WTC11 (cell line): Measurements from ENCODE around the gene SERAC1. TPM values are rescaled to one million over a fixed set of nuclear protein-coding genes. Genes with fewer than 3 reads are reported as not detected.

Experiments used
- ATAC-seq: fragments of 200-7000 bp; cut with Tn5 transposase; 2 replicates; pipeline ENCODE4 v1.10.0; 2021; ENCODE audit warnings: mild to moderate bottlenecking, moderate library complexity
- CTCF ChIA-PET: fragments of 300-600 bp; sonication (Branson Sonifier 250); formaldehyde crosslinking; loops from one replicate; lab custom pipeline; 2021; ENCODE audit warnings: antibody characterized with exemption; lab: Charles Lee
- POLR2A ChIA-PET: fragments of 350-600 bp; sonication (Branson Sonifier 250); formaldehyde crosslinking; loops from one replicate; lab custom pipeline; 2021; ENCODE audit warnings: antibody characterized with exemption; lab: Charles Lee
- DNase-seq: peaks from one replicate; pipeline ENCODE4 v3.0.0; 2021; ENCODE audit warnings: low spot score
- H3K27ac Mint-ChIP-seq: 2 replicates; pipeline ENCODE4 v1.8.0; 2021; ENCODE audit warnings: mixed read lengths
- H3K27me3 Mint-ChIP-seq: 2 replicates; pipeline ENCODE4 v1.8.0; 2021; ENCODE audit warnings: low read depth, mild to moderate bottlenecking, moderate library complexity, mixed read lengths
- H3K36me3 Mint-ChIP-seq: 2 replicates; pipeline ENCODE4 v1.8.0; 2021; ENCODE audit warnings: mixed read lengths
- H3K4me1 Mint-ChIP-seq: 2 replicates; pipeline ENCODE4 v1.8.0; 2022; ENCODE audit warnings: mixed read lengths
- H3K4me3 Mint-ChIP-seq: 2 replicates; pipeline ENCODE4 v1.8.0; 2021; ENCODE audit warnings: mild to moderate bottlenecking, moderate library complexity, mixed read lengths
- H3K9me3 Mint-ChIP-seq: 2 replicates; pipeline ENCODE4 v1.8.0; 2021; ENCODE audit warnings: mixed read lengths
- AFF4 ChIP-seq: sonication (generic); formaldehyde crosslinking; IDR thresholded peaks from 2 replicates; pipeline ENCODE4 v1.8.1; 2023; ENCODE audit warnings: mild to moderate bottlenecking, missing genetic modification reagents, borderline replicate concordance
- CTCF ChIP-seq: fragments of 200-600 bp; IDR thresholded peaks from 2 replicates; pipeline ENCODE4 v1.8.0; 2022; ENCODE audit warnings: antibody characterized with exemption
- ELF4 ChIP-seq: sonication (generic); formaldehyde crosslinking; IDR thresholded peaks from 2 replicates; pipeline ENCODE4 v1.8.1; 2022; ENCODE audit warnings: low read depth, mild to moderate bottlenecking, moderate library complexity, missing genetic modification reagents
- FOXP1 ChIP-seq: sonication (generic); formaldehyde crosslinking; IDR thresholded peaks from 2 replicates; pipeline ENCODE4 v1.8.0; 2022; ENCODE audit warnings: missing genetic modification reagents, mild to moderate bottlenecking, moderate library complexity, borderline replicate concordance
- GABPB1 ChIP-seq: sonication (generic); formaldehyde crosslinking; IDR thresholded peaks from 2 replicates; pipeline ENCODE4 v1.8.1; 2023; ENCODE audit warnings: mild to moderate bottlenecking, missing genetic modification reagents
- JUN ChIP-seq: sonication (generic); formaldehyde crosslinking; IDR thresholded peaks from 2 replicates; pipeline ENCODE4 v1.8.0; 2023; ENCODE audit warnings: mild to moderate bottlenecking, missing genetic modification reagents
- SP1 ChIP-seq: sonication (generic); formaldehyde crosslinking; conservative IDR thresholded peaks from 2 replicates; pipeline ENCODE4 v1.8.1; 2022; ENCODE audit warnings: missing genetic modification reagents
- USF1 ChIP-seq: sonication (generic); formaldehyde crosslinking; IDR thresholded peaks from 2 replicates; pipeline ENCODE4 v1.8.0; 2022; ENCODE audit warnings: mild to moderate bottlenecking, missing genetic modification reagents
- ZNF138 ChIP-seq: sonication (generic); formaldehyde crosslinking; conservative IDR thresholded peaks from 2 replicates; pipeline ENCODE4 v1.8.1; 2022; ENCODE audit warnings: mild to moderate bottlenecking, moderate library complexity, missing genetic modification reagents
- ZNF219 ChIP-seq: sonication (generic); formaldehyde crosslinking; IDR thresholded peaks from 2 replicates; pipeline ENCODE4 v1.8.0; 2023; ENCODE audit warnings: missing genetic modification reagents, mild to moderate bottlenecking, borderline replicate concordance
- ZNF281 ChIP-seq: sonication (generic); formaldehyde crosslinking; IDR thresholded peaks from 2 replicates; pipeline ENCODE4 v1.8.0; 2023; ENCODE audit warnings: mild to moderate bottlenecking, missing genetic modification reagents
- ZNF423 ChIP-seq: fragments of 250-450 bp; sonication (Bioruptor Pico); IDR thresholded peaks from 2 replicates; pipeline ENCODE4 v2.1.2; 2022; ENCODE audit warnings: mild to moderate bottlenecking, moderate library complexity
- ZNF512 ChIP-seq: sonication (generic); formaldehyde crosslinking; IDR thresholded peaks from 2 replicates; pipeline ENCODE4 v1.8.1; 2022; ENCODE audit warnings: missing genetic modification reagents, borderline replicate concordance
- ZSCAN18 ChIP-seq: fragments of 250-450 bp; sonication (Bioruptor Pico); IDR thresholded peaks from 2 replicates; pipeline ENCODE4 v2.1.2; 2022; ENCODE audit warnings: mild to moderate bottlenecking, moderate library complexity
- total RNA-seq: library from RNA; stranded (reverse); gene quantifications from 3 replicates; pipeline ENCODE4 v1.2.3, GENCODE V29; 2021

Gene SERAC1
- total RNA-seq, 1 experiment from 2014 or later = 14.1 TPM

GRCh38 chr6:158063736-158064135 lies 104.3 kb downstream of the SERAC1 start:
- Mint-ChIP-seq H3K27ac (no peak overlapping the region), H3K4me1 (peaks cover 10% of the 10 kb centered on the region), H3K36me3 (peaks cover 8% of the 10 kb centered on the region), H3K9me3 (no peaks in the 10 kb centered on the region), H3K4me3 (no peak overlapping the region), H3K27me3 (no peaks in the 10 kb centered on the region)
- ATAC-seq = no peak
- DNase-seq = no peak
- TF ChIP-seq FOXP1 (CRISPR knock-in tag) = no peak
- TF ChIP-seq CTCF = no peak
- TF ChIP-seq ZNF219 (CRISPR knock-in tag) = no peak
- TF ChIP-seq GABPB1 (CRISPR knock-in tag) = no peak
- no peak for TF ChIP-seq JUN (CRISPR knock-in tag)
- TF ChIP-seq ELF4 (CRISPR knock-in tag) = no peak
- TF ChIP-seq ZNF138 = no peak
- no peak for TF ChIP-seq ZNF512
- no peak for TF ChIP-seq SP1 (CRISPR knock-in tag)
- no peak for TF ChIP-seq AFF4 (CRISPR knock-in tag)
- no peak for TF ChIP-seq ZNF281 (CRISPR knock-in tag)
- TF ChIP-seq ZNF423 = no peak
- TF ChIP-seq ZSCAN18 (CRISPR knock-in tag) = no peak
- TF ChIP-seq USF1 (CRISPR knock-in tag) = no peak
- POLR2A ChIA-PET = no interaction called here
- CTCF ChIA-PET = no interaction called here
